A549 (cell line): ENCODE results near the gene KPNA3.

Source experiments
- BHLHE40 ChIP-seq: IDR thresholded peaks from 2 replicates; pipeline ENCODE4 v1.6.1; 2012; ENCODE audit warnings: low read depth, low read length, inconsistent platforms
- CBX2 ChIP-seq: fragments of 200-600 bp; sonication (generic); IDR thresholded peaks from 2 replicates; pipeline ENCODE4 v1.6.1; 2016; ENCODE audit warnings: low read depth, mild to moderate bottlenecking, borderline replicate concordance
- CTCF ChIP-seq: fragments of >200 bp; sonication (Bioruptor Twin); formaldehyde crosslinking; IDR thresholded peaks from 3 replicates; pipeline ENCODE4 v1.5.1; 2016
- HDAC2 ChIP-seq: fragments of 200-600 bp; sonication (generic); IDR thresholded peaks from 2 replicates; pipeline ENCODE4 v1.6.1; 2016
- HOXA7 ChIP-seq: fragments of 250-450 bp; sonication (Bioruptor Pico); IDR thresholded peaks from 2 replicates; pipeline ENCODE4 v1.5.0; 2020; ENCODE audit warnings: mild to moderate bottlenecking, moderate library complexity
- MAFK ChIP-seq: fragments of 450-650 bp; IDR thresholded peaks from 2 replicates; pipeline ENCODE4 v1.6.1; 2014; ENCODE audit not compliant: partially characterized antibody
- MAX ChIP-seq: IDR thresholded peaks from 2 replicates; pipeline ENCODE4 v1.6.1; 2012
- MAZ ChIP-seq: fragments of 150-350 bp; IDR thresholded peaks from 2 replicates; pipeline ENCODE4 v1.6.1; 2014; ENCODE audit warnings: antibody characterized with exemption, low read depth, low read length, borderline replicate concordance
- POLR2A ChIP-seq: IDR thresholded peaks from 2 replicates; pipeline ENCODE4 v1.6.1; 2012; ENCODE audit warnings: mild to moderate bottlenecking, low read length
- RAD21 ChIP-seq, 2 experiments: fragments of >200 bp in 1 of 2; sonication (Bioruptor Twin) in 1 of 2; formaldehyde crosslinking in 1 of 2; IDR thresholded peaks in 1 of 2; conservative IDR thresholded peaks in 1 of 2; 2 replicates in 1 of 2; 3 replicates in 1 of 2; pipeline ENCODE4 v1.6.1; 2012 to 2018; ENCODE audit warnings: inconsistent platforms in 1 of 2
- SMC3 ChIP-seq: fragments of >200 bp; sonication (Bioruptor Twin); formaldehyde crosslinking; IDR thresholded peaks from 3 replicates; pipeline ENCODE4 v1.6.1; 2018; ENCODE audit warnings: inconsistent platforms
- USF2 ChIP-seq: fragments of 450-650 bp; IDR thresholded peaks from 2 replicates; pipeline ENCODE4 v1.6.1; 2014; ENCODE audit warnings: antibody characterized with exemption
- ZC3H11A ChIP-seq: fragments of 450-650 bp; IDR thresholded peaks from 2 replicates; pipeline ENCODE4 v1.6.1; 2014; ENCODE audit warnings: antibody characterized with exemption, mild to moderate bottlenecking
- TF ChIP-seq, protein P1 (sequence below): IDR thresholded peaks from 2 replicates; pipeline ENCODE4 v1.6.1; 2012; ENCODE audit warnings: low read depth, borderline replicate concordance

- TF ChIP-seq ZC3H11A: no peak
- no peak for TF ChIP-seq HDAC2
- no peak for TF ChIP-seq BHLHE40
- peak; percentile 29 for TF ChIP-seq CTCF
- TF ChIP-seq POLR2A: no peak
- no peak for TF ChIP-seq MAFK
- no peak for TF ChIP-seq HOXA7 (CRISPR knock-in tag)
- TF ChIP-seq SMC3: peak; percentile 38
- no peak for TF ChIP-seq MAZ
- TF ChIP-seq, protein P1, sequence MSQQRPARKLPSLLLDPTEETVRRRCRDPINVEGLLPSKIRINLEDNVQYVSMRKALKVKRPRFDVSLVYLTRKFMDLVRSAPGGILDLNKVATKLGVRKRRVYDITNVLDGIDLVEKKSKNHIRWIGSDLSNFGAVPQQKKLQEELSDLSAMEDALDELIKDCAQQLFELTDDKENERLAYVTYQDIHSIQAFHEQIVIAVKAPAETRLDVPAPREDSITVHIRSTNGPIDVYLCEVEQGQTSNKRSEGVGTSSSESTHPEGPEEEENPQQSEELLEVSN: no peak
- TF ChIP-seq USF2: no peak
- no peak for TF ChIP-seq CBX2
- no peak for TF ChIP-seq MAX
- peak; percentile 25 to 42; a peak in 1 of 5 replicates for TF ChIP-seq RAD21 (conservative IDR thresholded peaks at IDR 0.05 in 1 of 2, IDR thresholded peaks at IDR 0.05 in 1 of 2)
These were observed 139.9 kb downstream of the KPNA3 start for GRCh38 chr13:49652355-49653305.
